ENCODE results near the gene TVP23B.
"Not testable (repeated sequence)": the region's sequence is repeated elsewhere in the genome, so short reads cannot be mapped to it uniquely, and the experiment has no call there.

- TF ChIP-seq, protein P1, sequence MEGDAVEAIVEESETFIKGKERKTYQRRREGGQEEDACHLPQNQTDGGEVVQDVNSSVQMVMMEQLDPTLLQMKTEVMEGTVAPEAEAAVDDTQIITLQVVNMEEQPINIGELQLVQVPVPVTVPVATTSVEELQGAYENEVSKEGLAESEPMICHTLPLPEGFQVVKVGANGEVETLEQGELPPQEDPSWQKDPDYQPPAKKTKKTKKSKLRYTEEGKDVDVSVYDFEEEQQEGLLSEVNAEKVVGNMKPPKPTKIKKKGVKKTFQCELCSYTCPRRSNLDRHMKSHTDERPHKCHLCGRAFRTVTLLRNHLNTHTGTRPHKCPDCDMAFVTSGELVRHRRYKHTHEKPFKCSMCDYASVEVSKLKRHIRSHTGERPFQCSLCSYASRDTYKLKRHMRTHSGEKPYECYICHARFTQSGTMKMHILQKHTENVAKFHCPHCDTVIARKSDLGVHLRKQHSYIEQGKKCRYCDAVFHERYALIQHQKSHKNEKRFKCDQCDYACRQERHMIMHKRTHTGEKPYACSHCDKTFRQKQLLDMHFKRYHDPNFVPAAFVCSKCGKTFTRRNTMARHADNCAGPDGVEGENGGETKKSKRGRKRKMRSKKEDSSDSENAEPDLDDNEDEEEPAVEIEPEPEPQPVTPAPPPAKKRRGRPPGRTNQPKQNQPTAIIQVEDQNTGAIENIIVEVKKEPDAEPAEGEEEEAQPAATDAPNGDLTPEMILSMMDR (IDR thresholded peaks at IDR 0.05; ENCODE audit: extremely low read depth in 1 of 2, insufficient read depth in 1 of 2, low read depth in 1 of 2, low read length in 2 of 2) = not testable (repeated sequence)
- TF ChIP-seq EZH2 (IDR thresholded peaks at IDR 0.05; ENCODE audit: borderline replicate concordance, low read depth, low read length, severe bottlenecking); GATA2 (IDR thresholded peaks at IDR 0.05; ENCODE audit: insufficient read depth, insufficient read length, low read depth, low read length): not testable (repeated sequence)
These were observed 20.8 kb upstream of the TVP23B start for GRCh38 chr17:18760221-18760620.

All from endothelial cell of umbilical vein (primary cell).